ENCODE measurements around the gene SNAPC2.

GRCh38 chr19:7959211-7959610 lies 39.1 kb downstream of the SNAPC2 start:
- TF ChIP-seq, protein P1, sequence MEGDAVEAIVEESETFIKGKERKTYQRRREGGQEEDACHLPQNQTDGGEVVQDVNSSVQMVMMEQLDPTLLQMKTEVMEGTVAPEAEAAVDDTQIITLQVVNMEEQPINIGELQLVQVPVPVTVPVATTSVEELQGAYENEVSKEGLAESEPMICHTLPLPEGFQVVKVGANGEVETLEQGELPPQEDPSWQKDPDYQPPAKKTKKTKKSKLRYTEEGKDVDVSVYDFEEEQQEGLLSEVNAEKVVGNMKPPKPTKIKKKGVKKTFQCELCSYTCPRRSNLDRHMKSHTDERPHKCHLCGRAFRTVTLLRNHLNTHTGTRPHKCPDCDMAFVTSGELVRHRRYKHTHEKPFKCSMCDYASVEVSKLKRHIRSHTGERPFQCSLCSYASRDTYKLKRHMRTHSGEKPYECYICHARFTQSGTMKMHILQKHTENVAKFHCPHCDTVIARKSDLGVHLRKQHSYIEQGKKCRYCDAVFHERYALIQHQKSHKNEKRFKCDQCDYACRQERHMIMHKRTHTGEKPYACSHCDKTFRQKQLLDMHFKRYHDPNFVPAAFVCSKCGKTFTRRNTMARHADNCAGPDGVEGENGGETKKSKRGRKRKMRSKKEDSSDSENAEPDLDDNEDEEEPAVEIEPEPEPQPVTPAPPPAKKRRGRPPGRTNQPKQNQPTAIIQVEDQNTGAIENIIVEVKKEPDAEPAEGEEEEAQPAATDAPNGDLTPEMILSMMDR (conservative IDR thresholded peaks at IDR 0.05 in 1 of 2, IDR thresholded peaks at IDR 0.05 in 1 of 2; ENCODE audit: extremely low read depth in 1 of 2, insufficient read depth in 1 of 2, low read depth in 1 of 2, low read length in 2 of 2) = no peak
- TF ChIP-seq EZH2 (IDR thresholded peaks at IDR 0.05; ENCODE audit: borderline replicate concordance, low read length) = no peak
